ENCODE measurements around the gene SNAP29. TPM values are rescaled to one million over a fixed set of nuclear protein-coding genes. Genes with fewer than 3 reads are reported as not detected.
"Not testable (repeated sequence)": the region's sequence is repeated elsewhere in the genome, so short reads cannot be mapped to it uniquely, and the experiment has no call there.

SNAP29 gene
- total and polyA plus RNA-seq, 3 donors from 2014 or later, result 41.8 to 127 (median 47.7) TPM

- TF ChIP-seq POLR2A (IDR thresholded peaks at IDR 0.05), result no peak
- TF ChIP-seq CTCF (IDR thresholded peaks at IDR 0.05), result no peak
- no peaks in the 10 kb centered on the region for H3K27me3 ChIP-seq
- H3K27ac ChIP-seq, result no peak overlapping the region
- H3K9me3 ChIP-seq, result no peaks in the 10 kb centered on the region
- no peaks in the 10 kb centered on the region for H3K36me3 ChIP-seq (ENCODE audit: low read depth, missing control alignments)
- H3K4me1 ChIP-seq, result peaks cover 7% of the 10 kb centered on the region
- WGBS, 2 donors, result 72 to 75% methylated on average over 8 of the region's 8 CpGs
- H3K4me3 ChIP-seq, result no peak overlapping the region
- intact Hi-C loops (cut with DNase I; ENCODE audit: low total_unique reads), result no loop called here
- no peak for DNase-seq
These were observed 79.2 kb downstream of the SNAP29 start for GRCh38 chr22:20937794-20938671.

- DNase-seq; H3K4me3 ChIP-seq; intact Hi-C loops (cut with DNase I; ENCODE audit: low total_unique reads); H3K36me3 ChIP-seq (ENCODE audit: low read depth, missing control alignments); H3K27me3 ChIP-seq; H3K9me3 ChIP-seq; H3K27ac ChIP-seq; H3K4me1 ChIP-seq: not testable (repeated sequence)
- 84 to 90% methylated on average over 14 of the region's 14 CpGs for WGBS, 2 donors
These were observed 80.8 kb downstream of the SNAP29 start for GRCh38 chr22:20939457-20940185.

- intact Hi-C loops (cut with DNase I; ENCODE audit: low total_unique reads), result no loop called here
- H3K27me3 ChIP-seq, result no peaks in the 10 kb centered on the region
- peaks cover 7% of the 10 kb centered on the region for H3K4me1 ChIP-seq
- H3K27ac ChIP-seq, result no peak overlapping the region
- no peak for DNase-seq
- no peaks in the 10 kb centered on the region for H3K9me3 ChIP-seq
- no peaks in the 10 kb centered on the region for H3K36me3 ChIP-seq (ENCODE audit: low read depth, missing control alignments)
- whole genome bisulfite sequencing, 2 donors, result 43 to 53% methylated on average over 3 of the region's 3 CpGs
- H3K4me3 ChIP-seq, result no peak overlapping the region
- TF ChIP-seq CTCF (IDR thresholded peaks at IDR 0.05), result no peak
- TF ChIP-seq POLR2A (IDR thresholded peaks at IDR 0.05), result no peak
These were observed 81.4 kb downstream of the SNAP29 start for GRCh38 chr22:20940186-20940651.

Other genes with a start within 250 kb of the SNAP29 start
- gene SERPIND1, start 84.9 kb upstream of the SNAP29 start, total RNA-seq, result under 1 TPM; 0.16 to 0.25 TPM
- 0.78 TPM for gene SERPIND1, start 84.9 kb upstream of the SNAP29 start, polyA plus RNA-seq (ENCODE audit: insufficient read depth, low read depth, low replicate concordance)
- 100 to 1,000 TPM; 140 to 196 TPM for gene PI4KA, start 196 bp upstream of the SNAP29 start, total RNA-seq
- 124 TPM for gene PI4KA, start 196 bp upstream of the SNAP29 start, polyA plus RNA-seq (ENCODE audit: insufficient read depth, low read depth, low replicate concordance)
- gene CRKL, start 58.4 kb downstream of the SNAP29 start, total RNA-seq, result 10 to 100 TPM; 47.5 to 60.2 TPM
- 31.9 TPM for gene CRKL, start 58.4 kb downstream of the SNAP29 start, polyA plus RNA-seq (ENCODE audit: insufficient read depth, low read depth, low replicate concordance)
- 1 to 10 TPM; 1.6 to 2.9 TPM for gene AIFM3, start 108.2 kb downstream of the SNAP29 start, total RNA-seq
- gene AIFM3, start 108.2 kb downstream of the SNAP29 start, polyA plus RNA-seq (ENCODE audit: insufficient read depth, low read depth, low replicate concordance), result 0.88 TPM
- 10 to 100 TPM; 61.5 to 61.6 TPM for gene LZTR1, start 123.3 kb downstream of the SNAP29 start, total RNA-seq
- gene LZTR1, start 123.3 kb downstream of the SNAP29 start, polyA plus RNA-seq (ENCODE audit: insufficient read depth, low read depth, low replicate concordance), result 32.4 TPM
- 10 to 100 TPM; 75.8 to 96.5 TPM for gene THAP7, start 143.1 kb downstream of the SNAP29 start, total RNA-seq
- gene THAP7, start 143.1 kb downstream of the SNAP29 start, polyA plus RNA-seq (ENCODE audit: insufficient read depth, low read depth, low replicate concordance), result 60.6 TPM
- 10 to 100 TPM in 1 of 2 donors, 1 to 10 TPM in 1; 7.0 to 24.0 TPM for gene P2RX6, start 156.2 kb downstream of the SNAP29 start, total RNA-seq
- 5.2 TPM for gene P2RX6, start 156.2 kb downstream of the SNAP29 start, polyA plus RNA-seq (ENCODE audit: insufficient read depth, low read depth, low replicate concordance)
- 10 to 100 TPM; 60.3 to 64.8 TPM for gene SLC7A4, start 173.6 kb downstream of the SNAP29 start, total RNA-seq
- gene SLC7A4, start 173.6 kb downstream of the SNAP29 start, polyA plus RNA-seq (ENCODE audit: insufficient read depth, low read depth, low replicate concordance), result 54.8 TPM
- 1 to 10 TPM; 3.0 to 5.4 TPM for gene LRRC74B, start 186.9 kb downstream of the SNAP29 start, total RNA-seq
- gene LRRC74B, start 186.9 kb downstream of the SNAP29 start, polyA plus RNA-seq (ENCODE audit: insufficient read depth, low read depth, low replicate concordance), result 8.7 TPM

Measured in testis (tissue), 3 donors.